ENCODE data around the gene RTL9. TPM values are rescaled to one million over a fixed set of nuclear protein-coding genes. Genes with fewer than 3 reads are reported as not detected.

The RTL9 gene
- total and polyA plus RNA-seq, 2 experiments from 2014 or later: 0.31 TPM; not detected in 1

DNA sequence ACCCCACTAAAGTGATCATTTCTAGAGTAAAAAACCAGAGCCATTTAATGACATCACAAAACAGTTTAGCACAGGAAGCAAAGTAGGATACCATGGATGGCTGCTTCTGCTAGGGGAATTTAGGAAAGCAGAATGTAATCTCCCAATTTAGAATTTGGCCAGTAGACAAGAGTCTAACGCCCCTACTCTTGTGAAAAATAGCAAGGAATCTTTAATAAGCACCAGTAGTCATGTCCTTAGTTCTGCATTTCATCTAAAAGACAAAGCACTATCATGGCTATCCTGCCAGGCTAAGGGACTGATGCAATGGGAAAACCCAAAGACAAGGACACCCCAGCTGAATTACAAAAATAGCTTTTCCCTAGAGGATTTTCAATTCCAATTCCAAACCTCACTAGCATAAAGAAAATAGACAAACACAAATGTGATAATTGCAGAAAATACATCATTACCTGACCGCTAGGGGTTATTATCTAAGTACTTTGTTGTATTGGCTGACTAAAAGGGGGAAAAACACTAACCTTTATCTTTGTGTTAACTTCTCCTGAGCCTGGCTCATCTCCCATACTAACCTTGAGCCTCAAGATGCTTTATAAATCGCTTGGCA lies 38.2 kb upstream of the RTL9 start:
- no peaks in the 10 kb centered on the region for H3K36me3 ChIP-seq (ENCODE audit: insufficient read depth)
- no peak for TF ChIP-seq EZH2 (IDR thresholded peaks at IDR 0.05; ENCODE audit: low read depth, unreplicated experiment)
- TF ChIP-seq, protein P1, sequence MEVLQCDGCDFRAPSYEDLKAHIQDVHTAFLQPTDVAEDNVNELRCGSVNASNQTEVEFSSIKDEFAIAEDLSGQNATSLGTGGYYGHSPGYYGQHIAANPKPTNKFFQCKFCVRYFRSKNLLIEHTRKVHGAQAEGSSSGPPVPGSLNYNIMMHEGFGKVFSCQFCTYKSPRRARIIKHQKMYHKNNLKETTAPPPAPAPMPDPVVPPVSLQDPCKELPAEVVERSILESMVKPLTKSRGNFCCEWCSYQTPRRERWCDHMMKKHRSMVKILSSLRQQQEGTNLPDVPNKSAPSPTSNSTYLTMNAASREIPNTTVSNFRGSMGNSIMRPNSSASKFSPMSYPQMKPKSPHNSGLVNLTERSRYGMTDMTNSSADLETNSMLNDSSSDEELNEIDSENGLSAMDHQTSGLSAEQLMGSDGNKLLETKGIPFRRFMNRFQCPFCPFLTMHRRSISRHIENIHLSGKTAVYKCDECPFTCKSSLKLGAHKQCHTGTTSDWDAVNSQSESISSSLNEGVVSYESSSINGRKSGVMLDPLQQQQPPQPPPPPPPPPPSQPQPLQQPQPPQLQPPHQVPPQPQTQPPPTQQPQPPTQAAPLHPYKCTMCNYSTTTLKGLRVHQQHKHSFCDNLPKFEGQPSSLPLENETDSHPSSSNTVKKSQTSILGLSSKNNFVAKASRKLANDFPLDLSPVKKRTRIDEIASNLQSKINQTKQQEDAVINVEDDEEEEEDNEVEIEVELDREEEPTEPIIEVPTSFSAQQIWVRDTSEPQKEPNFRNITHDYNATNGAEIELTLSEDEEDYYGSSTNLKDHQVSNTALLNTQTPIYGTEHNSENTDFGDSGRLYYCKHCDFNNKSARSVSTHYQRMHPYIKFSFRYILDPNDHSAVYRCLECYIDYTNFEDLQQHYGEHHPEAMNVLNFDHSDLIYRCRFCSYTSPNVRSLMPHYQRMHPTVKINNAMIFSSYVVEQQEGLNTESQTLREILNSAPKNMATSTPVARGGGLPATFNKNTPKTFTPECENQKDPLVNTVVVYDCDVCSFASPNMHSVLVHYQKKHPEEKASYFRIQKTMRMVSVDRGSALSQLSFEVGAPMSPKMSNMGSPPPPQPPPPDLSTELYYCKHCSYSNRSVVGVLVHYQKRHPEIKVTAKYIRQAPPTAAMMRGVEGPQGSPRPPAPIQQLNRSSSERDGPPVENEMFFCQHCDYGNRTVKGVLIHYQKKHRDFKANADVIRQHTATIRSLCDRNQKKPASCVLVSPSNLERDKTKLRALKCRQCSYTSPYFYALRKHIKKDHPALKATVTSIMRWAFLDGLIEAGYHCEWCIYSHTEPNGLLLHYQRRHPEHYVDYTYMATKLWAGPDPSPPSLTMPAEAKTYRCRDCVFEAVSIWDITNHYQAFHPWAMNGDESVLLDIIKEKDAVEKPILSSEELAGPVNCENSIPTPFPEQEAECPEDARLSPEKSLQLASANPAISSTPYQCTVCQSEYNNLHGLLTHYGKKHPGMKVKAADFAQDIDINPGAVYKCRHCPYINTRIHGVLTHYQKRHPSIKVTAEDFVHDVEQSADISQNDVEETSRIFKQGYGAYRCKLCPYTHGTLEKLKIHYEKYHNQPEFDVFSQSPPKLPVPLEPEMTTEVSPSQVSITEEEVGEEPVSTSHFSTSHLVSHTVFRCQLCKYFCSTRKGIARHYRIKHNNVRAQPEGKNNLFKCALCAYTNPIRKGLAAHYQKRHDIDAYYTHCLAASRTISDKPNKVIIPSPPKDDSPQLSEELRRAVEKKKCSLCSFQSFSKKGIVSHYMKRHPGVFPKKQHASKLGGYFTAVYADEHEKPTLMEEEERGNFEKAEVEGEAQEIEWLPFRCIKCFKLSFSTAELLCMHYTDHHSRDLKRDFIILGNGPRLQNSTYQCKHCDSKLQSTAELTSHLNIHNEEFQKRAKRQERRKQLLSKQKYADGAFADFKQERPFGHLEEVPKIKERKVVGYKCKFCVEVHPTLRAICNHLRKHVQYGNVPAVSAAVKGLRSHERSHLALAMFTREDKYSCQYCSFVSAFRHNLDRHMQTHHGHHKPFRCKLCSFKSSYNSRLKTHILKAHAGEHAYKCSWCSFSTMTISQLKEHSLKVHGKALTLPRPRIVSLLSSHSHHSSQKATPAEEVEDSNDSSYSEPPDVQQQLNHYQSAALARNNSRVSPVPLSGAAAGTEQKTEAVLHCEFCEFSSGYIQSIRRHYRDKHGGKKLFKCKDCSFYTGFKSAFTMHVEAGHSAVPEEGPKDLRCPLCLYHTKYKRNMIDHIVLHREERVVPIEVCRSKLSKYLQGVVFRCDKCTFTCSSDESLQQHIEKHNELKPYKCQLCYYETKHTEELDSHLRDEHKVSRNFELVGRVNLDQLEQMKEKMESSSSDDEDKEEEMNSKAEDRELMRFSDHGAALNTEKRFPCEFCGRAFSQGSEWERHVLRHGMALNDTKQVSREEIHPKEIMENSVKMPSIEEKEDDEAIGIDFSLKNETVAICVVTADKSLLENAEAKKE (CRISPR knock-in tag; IDR thresholded peaks at IDR 0.05): no peak
- TF ChIP-seq ZNF331 (CRISPR knock-in tag; IDR thresholded peaks at IDR 0.05; ENCODE audit: low read depth): no peak
- TF ChIP-seq ZNF114 (CRISPR knock-in tag; IDR thresholded peaks at IDR 0.05): no peak
- no peak for TF ChIP-seq JUNB (IDR thresholded peaks at IDR 0.05; ENCODE audit: unreplicated experiment)
- TF ChIP-seq, protein P2, sequence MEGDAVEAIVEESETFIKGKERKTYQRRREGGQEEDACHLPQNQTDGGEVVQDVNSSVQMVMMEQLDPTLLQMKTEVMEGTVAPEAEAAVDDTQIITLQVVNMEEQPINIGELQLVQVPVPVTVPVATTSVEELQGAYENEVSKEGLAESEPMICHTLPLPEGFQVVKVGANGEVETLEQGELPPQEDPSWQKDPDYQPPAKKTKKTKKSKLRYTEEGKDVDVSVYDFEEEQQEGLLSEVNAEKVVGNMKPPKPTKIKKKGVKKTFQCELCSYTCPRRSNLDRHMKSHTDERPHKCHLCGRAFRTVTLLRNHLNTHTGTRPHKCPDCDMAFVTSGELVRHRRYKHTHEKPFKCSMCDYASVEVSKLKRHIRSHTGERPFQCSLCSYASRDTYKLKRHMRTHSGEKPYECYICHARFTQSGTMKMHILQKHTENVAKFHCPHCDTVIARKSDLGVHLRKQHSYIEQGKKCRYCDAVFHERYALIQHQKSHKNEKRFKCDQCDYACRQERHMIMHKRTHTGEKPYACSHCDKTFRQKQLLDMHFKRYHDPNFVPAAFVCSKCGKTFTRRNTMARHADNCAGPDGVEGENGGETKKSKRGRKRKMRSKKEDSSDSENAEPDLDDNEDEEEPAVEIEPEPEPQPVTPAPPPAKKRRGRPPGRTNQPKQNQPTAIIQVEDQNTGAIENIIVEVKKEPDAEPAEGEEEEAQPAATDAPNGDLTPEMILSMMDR (conservative IDR thresholded peaks at IDR 0.05; ENCODE audit: low read depth in 2 of 2): no peak; a peak in 1 of 4 replicates
- no peak for TF ChIP-seq EZH2phosphoT487 (IDR thresholded peaks at IDR 0.05; ENCODE audit: unreplicated experiment)
- TF ChIP-seq POLR2AphosphoS5 (IDR thresholded peaks at IDR 0.05; ENCODE audit: low read depth): no peak
- TF ChIP-seq CREB1 (CRISPR knock-in tag; IDR thresholded peaks at IDR 0.05; ENCODE audit: low read depth): no peak
- no peak for TF ChIP-seq STAT1 (IDR thresholded peaks at IDR 0.05; ENCODE audit: unreplicated experiment)
- TF ChIP-seq NANOG (IDR thresholded peaks at IDR 0.05; ENCODE audit: borderline replicate concordance): no peak
- peak overlapping the region; percentile 5; the same call in 1 of the 3 replicates for H3K4me3 Mint-ChIP-seq
- no peaks in the 10 kb centered on the region; the same call in 2 of the 3 replicates for H3K36me3 Mint-ChIP-seq (ENCODE audit: low read depth)
- H3K27me3 Mint-ChIP-seq (ENCODE audit: insufficient read depth, low read depth, poor library complexity): no peaks in the 10 kb centered on the region
- DNase-seq (ENCODE audit: low spot score): peak; percentile 12
- peaks cover 45% of the 10 kb centered on the region for H3K4me1 Mint-ChIP-seq
- H3K9me2 ChIP-seq (ENCODE audit: insufficient read depth): no peaks in the 10 kb centered on the region
- peak overlapping the region; percentile 6; the same call in 1 of the 2 replicates for H2AFZ ChIP-seq
- H3K27ac Mint-ChIP-seq: peak overlapping the region; percentile 84
- peak overlapping the region; percentile 40; the same call in 1 of the 2 replicates for H3K27ac ChIP-seq (ENCODE audit: low read depth)
- peaks cover 19% of the 10 kb centered on the region for H3K79me2 ChIP-seq (replicated peaks; ENCODE audit: insufficient read depth)
- no peak for ATAC-seq
- H3K27me3 ChIP-seq (ENCODE audit: insufficient read depth): no peaks in the 10 kb centered on the region
- no peaks in the 10 kb centered on the region; the same call in 2 of the 3 replicates for H3K9me3 Mint-ChIP-seq
- no peaks in the 10 kb centered on the region for H3F3A ChIP-seq (replicated peaks; ENCODE audit: low read depth)
- H4K20me1 ChIP-seq (replicated peaks; ENCODE audit: insufficient read depth): peaks cover 8% of the 10 kb centered on the region
- H3K4me3 ChIP-seq: no peak overlapping the region
- H3K4me2 ChIP-seq: peak overlapping the region; percentile 31
- H3K4me1 ChIP-seq (ENCODE audit: insufficient read depth): peaks cover 36% of the 10 kb centered on the region
